HFFc6 (cell line): ENCODE results near the gene RTP3. TPM values are rescaled to one million over a fixed set of nuclear protein-coding genes. Genes with fewer than 3 reads are reported as not detected.
"Not testable (repeated sequence)": the region's sequence is repeated elsewhere in the genome, so short reads cannot be mapped to it uniquely, and the experiment has no call there.

Experiments
- DNase-seq: peaks from one replicate; pipeline ENCODE4 v3.0.0-alpha.2; 2018
- H3K27ac Mint-ChIP-seq: 2 replicates; pipeline ENCODE4 v1.8.0; 2020; ENCODE audit warnings: mild to moderate bottlenecking, mixed read lengths
- H3K27me3 Mint-ChIP-seq: 2 replicates; pipeline ENCODE4 v1.8.0; 2021; ENCODE audit warnings: mild to moderate bottlenecking, moderate library complexity, mixed read lengths; ENCODE audit not compliant: insufficient read depth
- H3K36me3 Mint-ChIP-seq: 2 replicates; pipeline ENCODE4 v1.8.0; 2021; ENCODE audit warnings: low read depth, mixed read lengths
- H3K4me1 Mint-ChIP-seq: 2 replicates; pipeline ENCODE4 v1.8.0; 2020; ENCODE audit warnings: low read depth, mixed read lengths
- H3K4me3 Mint-ChIP-seq: 2 replicates; pipeline ENCODE4 v1.8.0; 2020; ENCODE audit warnings: mild to moderate bottlenecking, moderate library complexity, mixed read lengths
- H3K9me3 Mint-ChIP-seq: 2 replicates; pipeline ENCODE4 v1.8.0; 2020; ENCODE audit warnings: mild to moderate bottlenecking, mixed read lengths
- total RNA-seq, 6 experiments: library from RNA; stranded (reverse); fragmentation: NEBNext Ultra II Directional; extraction: Animal tissue kit (Norgen Biotek cat#: 25700); gene quantifications; 2 replicates in 1 of 6; 3 replicates in 5 of 6; pipeline ENCODE4 v1.2.3, GENCODE V29; 2021
- TF ChIP-seq, protein P1 (sequence below): fragments of 200-600 bp; sonication (generic); IDR thresholded peaks from 2 replicates; pipeline ENCODE4 v1.5.0; 2021; ENCODE audit warnings: antibody characterized with exemption, mild to moderate bottlenecking

The RTP3 gene
- total RNA-seq, 6 experiments from 2014 or later, result not detected

DNA sequence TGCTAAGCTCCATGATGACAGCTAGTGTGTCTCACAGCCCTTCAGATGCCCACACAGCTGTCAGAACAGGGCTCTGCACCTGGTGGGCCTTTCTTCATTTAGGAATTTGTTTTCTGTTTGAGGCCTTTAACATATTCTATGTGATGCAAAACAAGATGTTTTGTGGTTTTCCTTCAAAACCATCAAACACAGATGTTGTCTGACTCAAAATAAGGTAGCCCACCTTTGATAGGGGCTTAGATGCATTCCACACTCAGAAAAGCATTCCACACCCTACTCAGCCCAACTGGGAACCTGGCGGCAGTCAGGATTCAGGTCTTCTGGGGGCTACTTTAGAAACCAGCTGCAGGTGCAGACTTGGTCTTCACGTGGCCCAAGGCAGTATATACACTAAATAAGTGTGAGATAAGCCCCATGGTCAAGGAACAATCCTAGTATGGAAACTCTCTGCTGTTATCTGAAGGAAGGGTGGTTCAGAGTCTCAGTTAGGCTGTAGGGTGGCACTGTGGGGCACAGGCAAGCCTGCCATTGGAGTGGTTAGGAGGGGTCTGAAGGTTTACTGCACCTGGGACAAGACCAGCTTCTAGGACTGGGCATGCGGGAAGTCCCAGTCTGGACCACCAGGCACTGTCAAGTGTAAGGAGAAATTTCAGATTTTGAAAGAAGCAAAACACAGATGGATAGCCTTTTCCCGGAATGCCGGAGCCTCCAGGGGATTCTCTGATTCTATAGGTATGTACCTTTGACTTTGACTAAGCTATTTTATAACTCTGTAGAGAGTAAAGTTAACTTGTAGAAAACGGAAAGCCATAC, 48.2 kb downstream of the RTP3 start:
- TF ChIP-seq, protein P1, sequence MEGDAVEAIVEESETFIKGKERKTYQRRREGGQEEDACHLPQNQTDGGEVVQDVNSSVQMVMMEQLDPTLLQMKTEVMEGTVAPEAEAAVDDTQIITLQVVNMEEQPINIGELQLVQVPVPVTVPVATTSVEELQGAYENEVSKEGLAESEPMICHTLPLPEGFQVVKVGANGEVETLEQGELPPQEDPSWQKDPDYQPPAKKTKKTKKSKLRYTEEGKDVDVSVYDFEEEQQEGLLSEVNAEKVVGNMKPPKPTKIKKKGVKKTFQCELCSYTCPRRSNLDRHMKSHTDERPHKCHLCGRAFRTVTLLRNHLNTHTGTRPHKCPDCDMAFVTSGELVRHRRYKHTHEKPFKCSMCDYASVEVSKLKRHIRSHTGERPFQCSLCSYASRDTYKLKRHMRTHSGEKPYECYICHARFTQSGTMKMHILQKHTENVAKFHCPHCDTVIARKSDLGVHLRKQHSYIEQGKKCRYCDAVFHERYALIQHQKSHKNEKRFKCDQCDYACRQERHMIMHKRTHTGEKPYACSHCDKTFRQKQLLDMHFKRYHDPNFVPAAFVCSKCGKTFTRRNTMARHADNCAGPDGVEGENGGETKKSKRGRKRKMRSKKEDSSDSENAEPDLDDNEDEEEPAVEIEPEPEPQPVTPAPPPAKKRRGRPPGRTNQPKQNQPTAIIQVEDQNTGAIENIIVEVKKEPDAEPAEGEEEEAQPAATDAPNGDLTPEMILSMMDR, result no peak
- no peaks in the 10 kb centered on the region for H3K36me3 Mint-ChIP-seq
- no peak overlapping the region for H3K27ac Mint-ChIP-seq
- H3K9me3 Mint-ChIP-seq, result no peaks in the 10 kb centered on the region
- peaks cover 3% of the 10 kb centered on the region; the same call in 1 of the 2 replicates for H3K27me3 Mint-ChIP-seq
- H3K4me1 Mint-ChIP-seq, result peaks cover 55% of the 10 kb centered on the region
- DNase-seq, result no peak
- no peak overlapping the region for H3K4me3 Mint-ChIP-seq

DNA sequence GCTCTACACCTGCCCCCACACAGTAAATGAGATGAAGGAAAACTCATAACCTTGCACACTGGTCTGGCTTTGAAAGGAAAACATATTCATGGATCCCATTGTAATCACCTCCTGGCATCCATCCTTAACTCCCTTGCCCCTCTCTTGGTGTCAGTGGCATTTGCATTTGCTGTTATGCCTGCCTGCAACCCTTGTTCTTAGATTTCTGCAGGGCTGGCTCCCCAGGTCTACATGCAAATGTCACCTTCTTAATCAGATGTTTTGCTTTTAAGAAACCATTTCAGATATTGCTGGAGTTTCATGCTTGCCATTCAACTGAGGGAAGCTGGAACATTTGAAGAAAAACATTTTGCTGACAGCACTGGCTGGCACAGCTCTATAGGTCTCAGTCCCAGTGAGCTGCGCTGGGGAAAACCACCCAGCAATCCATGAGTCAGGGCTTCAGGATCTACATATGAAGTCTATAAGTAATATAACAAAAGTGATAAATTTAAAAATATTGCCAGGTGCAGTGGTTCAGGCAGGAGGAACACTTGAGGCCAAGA, 49.2 kb downstream of the RTP3 start:
- TF ChIP-seq, protein P1, result no peak
- Mint-ChIP-seq H3K27ac (no peak overlapping the region; the same call in 1 of the 2 replicates), H3K27me3 (peaks cover 3% of the 10 kb centered on the region; the same call in 1 of the 2 replicates)

DNA sequence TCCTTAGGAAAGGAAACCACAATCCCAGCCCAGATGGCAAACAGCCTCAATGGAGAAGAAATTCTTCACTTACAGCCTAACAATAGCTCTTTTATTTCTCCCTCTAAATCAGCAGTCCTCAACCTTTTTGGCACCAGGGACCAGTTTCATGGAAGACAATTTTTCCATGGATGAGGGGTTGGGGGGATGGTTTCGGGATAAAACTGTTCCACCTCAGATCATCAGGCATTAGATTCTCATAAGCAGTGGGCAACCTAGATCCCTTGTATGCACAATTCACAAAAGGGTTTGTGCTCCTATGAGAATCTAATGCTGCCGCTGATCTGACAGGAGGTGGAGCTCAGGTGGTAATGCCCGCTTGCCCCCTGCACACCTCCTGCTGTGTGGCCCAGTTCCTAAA, 50.8 kb downstream of the RTP3 start:
- H3K4me3 Mint-ChIP-seq, H3K9me3 Mint-ChIP-seq, H3K27me3 Mint-ChIP-seq, DNase-seq, H3K36me3 Mint-ChIP-seq, H3K27ac Mint-ChIP-seq: not testable (repeated sequence)
- peaks cover 60% of the 10 kb centered on the region for H3K4me1 Mint-ChIP-seq

More for the DNA sequence above, 49.2 kb downstream of the RTP3 start:
- Mint-ChIP-seq H3K4me1 (peaks cover 61% of the 10 kb centered on the region), H3K9me3 (no peaks in the 10 kb centered on the region), H3K4me3 (no peak overlapping the region), H3K36me3 (no peaks in the 10 kb centered on the region)
- DNase-seq, result no peak

DNA sequence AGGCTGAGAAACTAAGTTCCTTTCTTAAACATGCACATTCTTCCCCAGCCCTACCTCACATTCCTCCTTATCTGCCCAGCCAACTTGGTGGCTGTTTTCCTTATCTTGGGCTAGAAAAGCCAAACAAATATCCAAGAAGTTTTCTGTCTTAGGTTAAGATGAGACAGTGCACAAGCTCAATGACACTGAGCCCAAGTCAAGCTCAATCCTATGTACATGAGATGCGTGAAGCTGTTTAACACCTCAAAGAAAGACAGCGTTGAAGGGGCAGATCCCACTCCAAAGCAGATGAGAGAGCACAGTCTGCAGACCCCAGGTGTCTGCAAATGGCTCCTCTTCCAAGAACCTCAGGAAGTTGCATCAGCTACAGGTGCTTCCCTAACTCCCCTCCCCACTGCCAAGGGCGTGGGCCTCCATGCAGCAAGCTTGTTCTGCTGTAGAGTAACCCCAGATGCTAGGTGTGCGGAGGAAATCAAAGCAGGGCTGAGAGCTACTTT, 51.7 kb downstream of the RTP3 start:
- TF ChIP-seq, protein P1, result no peak
- peaks cover 51% of the 10 kb centered on the region for H3K4me1 Mint-ChIP-seq
- peaks cover under 1% of the 10 kb centered on the region; the same call in 1 of the 2 replicates for H3K36me3 Mint-ChIP-seq
- H3K27me3 Mint-ChIP-seq, result peaks cover 3% of the 10 kb centered on the region; the same call in 1 of the 2 replicates
- peaks cover under 1% of the 10 kb centered on the region; the same call in 1 of the 2 replicates for H3K9me3 Mint-ChIP-seq
- DNase-seq, result no peak
- no peak overlapping the region for H3K4me3 Mint-ChIP-seq
- no peak overlapping the region for H3K27ac Mint-ChIP-seq

DNA sequence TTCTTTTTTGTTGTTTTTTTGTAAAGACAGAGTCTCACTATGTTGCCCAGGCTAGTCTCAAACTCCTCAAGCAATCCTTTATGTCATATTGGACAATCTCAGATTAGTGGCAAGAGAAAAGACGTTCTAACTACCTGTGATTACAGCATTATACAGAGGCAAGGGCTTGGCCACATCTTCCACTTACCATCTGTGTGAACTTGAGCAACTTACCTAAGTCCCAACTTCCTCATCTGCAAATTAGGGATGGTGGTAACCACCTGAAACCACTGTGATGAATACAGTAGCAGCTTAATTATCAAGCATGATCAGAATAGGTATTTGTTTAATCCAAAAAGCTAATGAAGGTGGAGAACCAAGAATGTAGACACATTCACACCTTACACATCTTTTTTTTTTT, 52.2 kb downstream of the RTP3 start:
- peaks cover 3% of the 10 kb centered on the region; the same call in 1 of the 2 replicates for H3K27me3 Mint-ChIP-seq
- H3K27ac Mint-ChIP-seq, result no peak overlapping the region
- TF ChIP-seq, protein P1, result no peak
- peaks cover 5% of the 10 kb centered on the region for H3K36me3 Mint-ChIP-seq
- no peak overlapping the region for H3K4me3 Mint-ChIP-seq
- H3K9me3 Mint-ChIP-seq, result peaks cover 6% of the 10 kb centered on the region
- DNase-seq, result no peak
- H3K4me1 Mint-ChIP-seq, result peaks cover 48% of the 10 kb centered on the region

Other genes starting within 250 kb of the RTP3 start
- not detected for gene CCR2, start 143.9 kb upstream of the RTP3 start, total RNA-seq
- not detected for gene CCR5, start 127.0 kb upstream of the RTP3 start, total RNA-seq
- under 1 TPM in 2 of 6 experiments, not detected in 4; 0.12 to 0.21 TPM for gene CCRL2, start 90.7 kb upstream of the RTP3 start, total RNA-seq
- under 1 TPM in 1 of 6 experiments, not detected in 5; 0.40 TPM for gene LTF, start 33.1 kb upstream of the RTP3 start, total RNA-seq
- under 1 TPM; 0.19 to 0.56 (median 0.37) TPM for gene LRRC2, start 68.3 kb downstream of the RTP3 start, total RNA-seq
- gene FAM240A, start 114.5 kb downstream of the RTP3 start, total RNA-seq, result not detected
- gene ALS2CL, start 195.7 kb downstream of the RTP3 start, total RNA-seq, result 1 to 10 TPM; 1.7 to 3.9 (median 2.4) TPM
- not detected for gene TMIE, start 203.4 kb downstream of the RTP3 start, total RNA-seq
- gene PRSS50, start 219.9 kb downstream of the RTP3 start, total RNA-seq, result not detected